Activated T-helper 1 cell treated with anti-CD3 and anti-CD28 coated beads, Interleukin-2, amount 50 U/mL, for 16 hours (primary cell): ENCODE data around the gene NAXE.
"Not testable (repeated sequence)": the region's sequence is repeated elsewhere in the genome, so short reads cannot be mapped to it uniquely, and the experiment has no call there.

Experiments
- DNase-seq, 2 donors: peaks; one replicate each; pipeline ENCODE4 v3.0.0-alpha.2; 2020; ENCODE audit warnings: low read depth in 1 of 2, low spot score in 1 of 2

NAXE gene

DNA sequence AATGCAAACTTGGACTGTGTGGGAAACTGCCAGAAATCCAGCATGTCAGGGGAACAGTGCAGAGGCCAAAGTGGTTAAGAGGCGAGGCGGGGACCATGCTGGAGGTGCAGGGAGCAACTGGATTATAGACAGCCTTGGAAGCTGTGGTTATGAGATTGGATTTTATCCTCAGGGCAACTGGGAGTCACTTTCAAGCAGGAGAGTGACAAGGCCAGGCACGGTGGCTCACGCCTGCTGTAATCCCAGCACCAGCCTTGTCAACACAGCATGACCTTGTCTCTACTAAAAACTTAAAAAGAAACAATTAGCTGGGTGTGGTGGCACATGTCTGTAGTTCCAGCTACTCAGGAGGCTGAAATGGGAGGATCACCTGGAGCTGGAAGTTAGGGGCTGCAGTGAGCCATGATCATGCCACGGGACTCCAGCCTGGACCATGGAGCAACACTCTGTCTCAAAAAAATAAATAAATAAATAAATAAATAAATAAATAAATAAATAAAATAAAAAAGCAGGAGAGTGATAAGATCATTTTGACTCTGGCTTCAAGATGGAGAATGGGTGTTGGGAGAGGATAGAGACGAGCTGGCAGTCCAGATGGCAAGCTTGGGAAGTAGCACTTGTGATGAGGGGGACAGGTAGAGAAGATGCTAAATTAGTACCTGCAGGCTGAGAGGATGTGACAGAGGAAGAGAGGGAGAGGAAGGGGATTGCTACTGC is 31.2 kb downstream of the NAXE start:
- no peak for DNase-seq

DNA sequence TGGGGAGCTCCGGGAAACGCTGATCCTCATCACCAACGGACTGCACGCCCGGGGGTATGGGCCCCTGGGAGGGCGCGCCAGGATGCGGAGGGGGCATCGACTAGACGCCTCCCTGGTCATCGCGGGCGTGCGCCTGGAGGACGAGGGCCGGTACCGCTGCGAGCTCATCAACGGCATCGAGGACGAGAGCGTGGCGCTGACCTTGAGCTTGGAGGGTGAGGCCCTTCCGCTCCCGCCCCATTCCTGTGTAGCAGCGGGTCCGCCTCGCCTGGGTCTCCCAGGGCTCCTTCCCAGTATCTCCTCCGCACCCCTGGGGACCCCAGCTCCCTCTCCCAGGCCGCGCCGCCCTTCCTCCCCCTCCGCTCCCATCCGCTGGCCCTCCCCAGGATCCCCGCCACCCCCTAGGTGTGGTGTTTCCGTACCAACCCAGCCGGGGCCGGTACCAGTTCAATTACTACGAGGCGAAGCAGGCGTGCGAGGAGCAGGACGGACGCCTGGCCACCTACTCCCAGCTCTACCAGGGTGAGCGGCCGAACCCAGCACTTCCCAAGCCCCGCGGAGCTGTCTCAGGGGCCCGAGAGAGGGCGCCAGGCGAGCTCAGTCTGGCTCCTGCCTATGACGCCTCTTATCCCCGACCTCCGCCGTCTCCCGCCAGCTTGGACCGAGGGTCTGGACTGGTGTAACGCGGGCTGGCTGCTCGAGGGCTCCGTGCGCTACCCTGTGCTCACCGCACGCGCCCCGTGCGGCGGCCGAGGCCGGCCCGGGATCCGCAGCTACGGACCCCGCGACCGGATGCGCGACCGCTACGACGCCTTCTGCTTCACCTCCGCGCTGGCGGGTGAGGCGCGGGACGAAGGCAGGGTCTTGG is 32.6 kb downstream of the NAXE start:
- no peak for DNase-seq

DNA sequence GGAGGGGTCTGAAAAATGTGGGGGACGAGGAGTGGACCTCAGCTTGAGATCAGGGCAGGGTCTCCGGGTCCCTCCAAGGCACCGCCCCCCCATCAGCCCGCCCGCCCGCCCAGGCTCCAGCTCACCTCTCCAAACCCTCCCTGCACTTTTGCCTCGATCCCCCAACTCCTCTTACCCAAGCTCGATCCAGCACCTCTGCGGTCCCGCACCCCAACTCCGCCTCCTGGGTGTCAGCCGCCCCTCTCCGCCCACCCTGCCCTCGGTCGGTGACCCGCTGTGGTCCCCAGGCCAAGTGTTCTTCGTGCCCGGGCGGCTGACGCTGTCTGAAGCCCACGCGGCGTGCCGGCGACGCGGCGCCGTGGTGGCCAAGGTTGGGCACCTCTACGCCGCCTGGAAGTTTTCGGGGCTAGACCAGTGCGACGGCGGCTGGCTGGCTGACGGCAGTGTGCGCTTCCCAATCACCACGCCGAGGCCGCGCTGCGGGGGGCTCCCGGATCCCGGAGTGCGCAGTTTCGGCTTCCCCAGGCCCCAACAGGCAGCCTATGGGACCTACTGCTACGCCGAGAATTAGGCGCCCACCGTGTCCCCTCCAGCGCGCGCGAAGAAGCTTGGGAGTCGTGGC is 33.3 kb downstream of the NAXE start:
- no peak for DNase-seq

DNA sequence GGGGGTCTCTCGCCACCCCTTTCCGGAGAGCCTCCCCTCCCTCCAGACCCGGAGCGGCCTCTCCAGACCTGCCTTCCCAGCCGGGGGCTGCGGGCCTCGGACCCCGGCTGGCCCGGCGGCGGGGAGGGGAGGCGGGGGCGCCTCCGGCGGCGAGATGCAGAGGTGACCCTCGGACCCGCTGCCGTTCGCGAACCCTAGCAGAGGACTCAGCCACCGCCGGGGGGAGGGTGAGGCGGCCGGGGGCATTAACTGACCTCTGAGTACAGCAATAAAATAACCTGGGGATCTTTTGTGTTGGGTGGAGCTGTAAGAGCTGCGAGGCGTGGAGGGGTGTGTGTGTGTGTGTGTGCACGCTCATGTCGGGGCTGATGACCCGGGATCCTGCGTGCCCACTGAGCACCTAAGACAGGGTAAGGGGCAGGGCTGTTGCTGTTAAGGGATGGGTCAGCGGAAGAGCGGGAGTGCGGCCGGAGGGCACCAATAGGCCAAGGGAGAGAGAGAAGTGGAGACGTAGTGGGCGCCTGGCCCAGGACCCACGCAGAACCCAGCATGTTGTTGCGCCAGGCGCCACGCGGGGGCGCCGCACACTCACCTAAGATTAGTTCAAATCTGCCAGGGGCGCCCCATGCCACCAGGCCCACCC is 34.0 kb downstream of the NAXE start:
- peak; percentile 45 to 46 for DNase-seq

DNA sequence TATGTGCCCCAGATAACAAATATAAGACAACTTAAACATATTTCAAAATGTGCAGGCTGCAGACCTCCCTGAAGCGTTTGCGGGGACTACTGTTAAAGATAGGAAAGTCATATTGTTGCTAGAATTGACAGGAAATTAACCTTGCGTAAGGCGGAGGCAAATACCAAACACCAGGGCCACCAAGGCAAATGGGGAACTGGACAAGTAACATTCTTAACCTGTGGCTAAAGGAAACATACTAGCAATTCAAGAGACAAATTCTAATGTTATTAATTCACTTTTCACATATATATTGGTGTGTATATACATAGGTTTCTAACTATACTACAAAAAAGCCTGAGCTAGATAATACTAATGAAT is 34.5 kb downstream of the NAXE start:
- no peak for DNase-seq

DNA sequence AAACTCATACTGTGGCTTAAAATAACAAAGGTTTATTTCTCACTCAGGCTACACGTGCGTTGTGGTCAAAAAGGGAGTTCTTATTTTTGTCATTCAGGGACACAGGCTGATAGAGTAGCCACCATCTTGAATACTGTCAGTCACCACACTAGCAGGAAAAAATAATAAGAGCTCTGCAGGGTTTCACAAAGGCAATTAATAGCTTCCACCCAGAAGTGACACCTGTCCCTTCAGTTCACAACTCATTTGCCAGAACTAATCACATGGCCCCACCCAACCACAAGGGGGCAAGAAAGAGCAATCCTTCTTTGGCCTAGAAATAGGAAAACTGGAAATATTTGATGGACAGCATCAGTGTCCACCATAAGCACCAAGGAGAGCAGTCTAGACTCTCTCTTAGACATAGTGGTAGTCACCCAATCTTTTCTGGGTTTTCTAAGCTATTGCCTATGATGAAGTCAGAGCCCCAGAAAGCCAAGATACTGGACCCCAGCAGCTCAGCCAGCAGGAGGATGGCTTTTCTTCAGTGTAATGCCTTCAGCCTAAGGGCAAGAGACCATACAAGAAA is 35.8 kb downstream of the NAXE start:
- no peak for DNase-seq

DNA sequence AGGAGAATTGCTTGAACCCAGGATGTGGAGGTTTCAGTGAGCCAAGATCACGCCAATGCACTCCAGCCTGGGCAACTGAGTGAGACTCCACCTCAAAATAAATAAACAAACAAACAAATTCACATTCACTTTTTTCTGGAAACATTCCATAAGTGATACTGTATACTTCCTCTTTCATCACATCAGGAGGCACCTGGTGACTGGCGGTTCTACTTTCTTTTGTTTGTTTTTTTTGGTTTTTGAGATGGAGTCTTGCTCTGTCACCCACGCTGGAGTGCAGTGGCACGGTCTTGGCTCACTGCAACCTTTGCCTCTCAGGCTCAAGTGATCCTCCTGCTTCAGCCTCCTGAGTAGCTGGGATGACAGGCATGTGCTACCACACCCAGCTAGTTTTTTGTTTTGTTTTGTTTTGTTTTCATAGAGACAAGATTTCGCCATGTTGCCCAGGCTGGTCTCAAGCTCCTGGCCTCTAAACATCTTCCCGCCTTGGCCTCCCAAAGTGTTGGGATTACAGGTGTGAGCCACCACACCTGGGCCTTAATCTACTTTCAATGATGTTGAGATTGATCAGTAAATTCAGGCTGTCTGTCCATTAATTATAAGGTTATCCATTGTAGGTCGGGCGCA is 38.4 kb downstream of the NAXE start:
- no peak for DNase-seq

DNA sequence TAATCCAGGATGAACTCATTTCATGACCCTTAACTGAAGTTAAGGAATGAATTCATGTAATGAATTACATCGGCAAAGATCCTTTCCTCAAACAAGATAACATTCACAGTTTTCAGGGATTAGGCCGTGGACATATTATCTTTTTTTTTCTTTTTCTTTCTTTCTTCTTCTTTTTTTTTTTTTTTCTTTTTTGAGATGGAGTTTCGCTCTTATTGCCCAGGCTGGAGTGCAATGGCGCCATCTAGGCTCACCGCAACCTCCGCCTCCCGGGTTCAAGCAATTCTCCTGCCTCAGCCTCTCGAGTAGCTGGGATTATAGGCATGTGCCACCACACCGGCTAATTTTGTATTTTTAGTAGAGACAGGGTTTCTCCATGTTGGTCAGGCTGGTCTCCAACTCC is 39.6 kb downstream of the NAXE start:
- DNase-seq, result not testable (repeated sequence)

DNA sequence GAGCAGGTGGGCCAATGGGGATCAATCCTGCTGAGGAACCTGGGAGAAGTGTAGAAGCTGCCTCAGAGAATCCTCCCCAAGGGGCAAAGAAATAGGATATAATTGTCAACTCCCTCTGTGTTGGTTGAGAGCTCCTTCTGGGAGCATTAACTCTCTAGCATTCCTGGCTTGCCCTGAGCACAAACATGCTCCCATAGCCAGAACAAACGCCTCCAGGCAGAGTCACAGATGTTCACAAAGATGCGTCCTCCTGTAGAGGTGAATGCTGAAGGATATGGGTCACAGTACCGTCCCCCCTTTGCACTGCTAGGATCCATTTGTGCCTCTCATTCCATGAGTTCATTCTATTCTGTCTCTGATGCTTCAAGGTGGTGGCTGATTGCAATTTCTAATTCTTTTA is 40.8 kb downstream of the NAXE start:
- DNase-seq, result no peak

DNA sequence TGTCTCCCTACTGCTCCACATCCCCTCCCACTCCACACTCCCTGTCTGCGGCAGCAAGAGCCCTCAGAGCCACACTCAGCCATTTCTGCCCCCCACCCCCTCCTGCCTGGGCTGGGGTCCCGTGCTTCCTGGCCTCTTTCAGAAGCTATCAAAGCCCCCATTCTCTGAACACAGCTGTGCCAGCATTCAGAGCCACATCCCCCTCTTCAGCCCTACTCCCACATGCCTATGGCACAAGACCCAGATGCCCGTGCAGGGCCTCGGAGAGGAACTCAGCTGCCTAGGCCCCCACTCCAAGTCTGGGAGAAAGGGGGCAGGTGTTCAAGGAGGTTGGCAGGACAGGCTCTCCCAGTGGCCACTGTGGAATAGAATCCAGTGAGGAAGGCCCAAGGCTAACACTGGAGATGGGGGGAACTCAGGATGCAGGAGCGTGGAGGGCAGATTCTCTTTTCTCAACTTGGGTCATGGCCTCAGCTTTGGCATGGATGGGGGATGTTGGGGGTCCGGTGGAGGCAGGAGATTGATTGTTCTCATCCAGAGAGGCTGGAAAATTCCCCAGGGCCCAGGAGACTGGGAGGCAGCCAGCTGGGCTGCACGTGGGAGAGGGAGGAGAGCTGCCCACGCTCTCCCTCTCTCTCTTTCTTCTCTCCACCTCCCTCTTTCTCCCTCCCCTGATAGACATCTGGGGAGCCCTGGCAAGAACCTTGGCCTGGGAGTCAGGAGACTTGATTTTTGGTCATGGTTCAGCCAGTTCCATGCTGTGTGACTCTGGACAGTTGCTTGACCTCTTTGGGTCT is 46.8 kb downstream of the NAXE start:
- no peak for DNase-seq

DNA sequence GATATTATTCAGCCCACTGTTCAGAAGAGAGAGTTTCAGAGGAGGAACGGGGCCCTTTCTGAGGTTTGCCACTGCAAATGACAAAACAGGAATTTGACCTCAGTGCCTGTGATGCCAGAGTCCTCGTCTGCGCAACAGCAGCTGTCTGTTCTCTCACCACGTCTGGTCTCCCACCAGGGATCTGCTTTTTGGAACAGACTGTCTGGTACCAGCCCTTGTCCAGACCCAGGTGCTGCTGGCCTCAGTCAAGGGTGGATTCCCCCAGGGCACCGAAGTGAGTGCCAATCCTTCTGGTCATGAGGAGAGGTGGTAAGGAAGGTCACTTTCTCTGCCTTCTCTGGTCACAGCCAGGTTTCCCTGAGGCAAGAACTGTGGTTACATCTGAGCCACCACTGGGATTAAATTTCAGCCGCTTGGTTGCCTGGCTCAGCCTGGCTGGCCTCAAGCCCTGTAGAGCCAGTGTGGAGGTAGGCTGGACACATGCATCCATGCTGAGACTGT is 48.1 kb downstream of the NAXE start:
- DNase-seq, result no peak

DNA sequence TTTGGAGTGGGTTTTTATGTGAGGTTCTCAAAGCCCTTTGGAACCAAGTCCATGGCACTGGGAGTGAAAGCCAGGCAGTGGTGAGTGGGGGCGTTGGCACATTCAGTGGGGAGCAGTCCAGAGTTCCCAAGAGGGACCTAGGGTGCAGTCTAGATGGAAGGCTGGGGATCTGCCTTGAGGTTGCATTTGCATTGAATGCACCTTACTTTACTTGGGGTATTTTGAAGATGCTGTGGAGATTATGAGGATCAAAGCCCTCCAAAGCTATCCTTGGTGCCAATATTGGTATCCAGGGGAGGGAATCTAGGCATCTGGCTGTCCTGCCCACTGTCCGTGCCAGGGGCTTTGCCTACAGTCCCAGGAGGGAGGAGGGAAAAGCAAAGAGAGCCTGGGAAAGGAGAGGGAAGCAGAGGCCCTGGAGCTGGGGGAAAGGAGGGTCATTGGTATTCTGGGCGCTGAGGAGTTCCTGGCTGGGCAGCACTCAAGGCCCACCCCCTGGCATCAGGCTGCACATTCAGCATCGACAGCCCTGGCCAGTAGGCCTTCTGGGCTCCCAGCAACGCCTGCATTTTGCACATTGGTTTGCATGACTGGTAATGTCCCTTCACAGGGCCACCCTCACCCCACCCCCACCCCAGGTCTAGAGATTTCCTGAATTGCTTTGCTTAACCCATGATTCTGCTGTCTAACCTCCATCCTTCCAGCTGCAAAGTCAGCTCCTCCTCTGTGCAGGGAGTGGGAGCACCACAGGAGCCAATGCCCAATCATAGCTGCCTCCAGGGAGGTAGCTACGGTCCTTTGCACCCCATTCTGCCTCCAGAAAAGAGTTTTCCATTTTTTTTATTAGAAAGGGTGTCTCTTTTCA is 49.5 kb downstream of the NAXE start:
- DNase-seq, result no peak

DNA sequence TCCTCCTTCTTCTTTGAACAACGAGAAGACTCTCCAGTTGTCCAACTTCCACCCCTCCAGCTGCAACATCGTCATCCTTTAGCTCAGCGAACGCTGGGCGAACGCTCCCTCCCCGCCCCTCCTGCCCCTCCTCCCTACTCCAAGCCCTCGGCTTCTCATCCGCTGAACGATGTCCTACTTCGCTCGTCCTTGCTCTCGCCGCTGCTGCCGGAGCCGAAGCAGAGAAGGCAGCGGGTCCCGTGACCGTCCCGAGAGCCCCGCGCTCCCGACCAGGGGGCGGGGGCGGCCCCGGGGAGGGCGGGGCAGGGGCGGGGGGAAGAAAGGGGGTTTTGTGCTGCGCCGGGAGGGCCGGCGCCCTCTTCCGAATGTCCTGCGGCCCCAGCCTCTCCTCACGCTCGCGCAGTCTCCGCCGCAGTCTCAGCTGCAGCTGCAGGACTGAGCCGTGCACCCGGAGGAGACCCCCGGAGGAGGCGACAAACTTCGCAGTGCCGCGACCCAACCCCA is 50.2 kb downstream of the NAXE start, which contains the start of gene BCAN:
TSS of gene BCAN (plus strand) at position 357 of the 504 bp plus-strand sequence. CDS start 3,938 bp downstream, outside the sequence.
- no peak for DNase-seq

DNA sequence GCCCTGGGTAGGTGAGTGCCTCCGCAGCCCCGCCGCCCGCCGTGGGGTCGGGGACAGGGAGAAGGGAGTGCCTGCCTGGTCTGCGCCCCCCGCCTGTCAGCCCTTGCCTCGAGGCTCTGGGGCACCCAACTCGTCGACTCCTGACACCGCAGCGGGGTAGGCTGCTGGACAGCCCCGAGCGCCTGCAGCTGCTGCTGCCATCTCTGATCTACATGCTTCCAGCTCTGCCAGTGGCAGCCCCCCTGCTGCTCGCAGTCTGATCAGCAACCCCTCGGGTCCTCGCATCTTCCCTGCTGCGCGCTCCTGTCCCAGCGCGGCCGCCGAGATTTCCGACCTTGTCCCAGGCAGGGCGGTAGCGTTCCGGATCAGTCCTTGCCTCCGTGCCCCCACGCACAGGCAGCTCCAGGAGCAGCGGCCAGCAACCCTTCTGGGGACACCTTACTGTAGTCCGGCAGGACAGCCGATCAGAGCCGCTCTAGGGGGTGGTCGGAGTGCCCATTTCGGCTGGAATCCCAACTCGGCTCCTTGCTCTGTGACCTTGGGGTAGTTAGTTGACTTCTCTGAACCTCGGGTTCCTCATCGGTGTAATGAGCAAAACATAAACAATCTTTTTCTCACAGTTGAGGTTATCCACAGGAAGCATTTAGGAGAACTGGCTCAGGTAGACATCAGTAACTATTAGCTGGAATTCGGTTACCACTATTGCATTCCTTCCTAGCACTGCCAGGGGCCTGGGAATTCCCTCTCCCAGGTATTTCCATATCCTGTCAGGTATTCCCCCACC is 50.9 kb downstream of the NAXE start:
- DNase-seq, result no peak

DNA sequence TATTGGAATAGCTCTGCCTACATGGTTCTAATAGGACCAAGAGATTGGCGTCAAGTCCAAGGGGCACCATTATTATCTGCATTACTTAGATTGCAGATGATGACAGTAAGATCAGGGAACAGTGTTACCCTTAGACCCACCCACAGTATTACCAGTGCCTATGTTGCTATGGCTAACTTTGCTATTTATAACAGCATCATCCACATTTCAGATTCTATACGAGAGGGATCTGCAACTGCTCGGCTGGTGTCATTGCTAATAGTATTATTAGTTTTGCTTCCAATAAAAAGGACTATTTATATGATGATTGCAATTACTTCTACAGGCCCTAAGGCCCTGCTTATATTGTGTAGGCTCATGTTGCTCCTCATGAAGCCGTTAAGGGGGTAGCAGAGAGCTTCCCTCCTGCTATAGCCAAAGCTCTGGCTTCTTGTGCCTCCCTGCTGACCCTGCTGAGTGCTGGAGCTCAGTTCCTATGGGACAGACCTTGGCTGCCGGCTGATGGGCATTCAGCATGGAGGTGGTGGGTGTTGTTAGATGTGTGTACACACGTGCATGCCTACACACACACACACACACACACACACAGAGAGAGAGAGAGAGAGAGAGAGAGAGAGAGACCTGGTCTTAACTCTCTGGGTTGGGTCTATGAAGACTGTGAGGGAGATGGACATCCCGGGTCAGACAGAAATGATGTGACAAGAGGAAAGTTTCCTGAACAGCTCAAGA is 51.6 kb downstream of the NAXE start:
- no peak for DNase-seq

DNA sequence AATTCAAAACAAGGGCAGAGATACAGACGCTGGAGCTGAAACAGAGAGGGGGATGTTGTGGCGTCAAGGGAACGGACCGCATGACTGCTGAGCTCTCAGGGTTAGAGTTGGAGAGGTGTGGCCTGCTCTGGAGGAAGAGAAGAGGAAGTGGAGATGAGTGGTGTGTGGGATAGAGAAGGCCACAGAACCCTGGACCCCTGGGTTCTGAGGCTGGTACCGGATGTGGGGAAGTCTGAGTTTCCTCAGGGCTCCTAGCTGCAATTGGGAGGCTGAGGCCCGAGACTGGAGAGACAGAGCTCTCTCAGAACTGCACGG is 52.2 kb downstream of the NAXE start:
- no peak for DNase-seq
